Measurements from ENCODE around the gene GDPD5.

DNA sequence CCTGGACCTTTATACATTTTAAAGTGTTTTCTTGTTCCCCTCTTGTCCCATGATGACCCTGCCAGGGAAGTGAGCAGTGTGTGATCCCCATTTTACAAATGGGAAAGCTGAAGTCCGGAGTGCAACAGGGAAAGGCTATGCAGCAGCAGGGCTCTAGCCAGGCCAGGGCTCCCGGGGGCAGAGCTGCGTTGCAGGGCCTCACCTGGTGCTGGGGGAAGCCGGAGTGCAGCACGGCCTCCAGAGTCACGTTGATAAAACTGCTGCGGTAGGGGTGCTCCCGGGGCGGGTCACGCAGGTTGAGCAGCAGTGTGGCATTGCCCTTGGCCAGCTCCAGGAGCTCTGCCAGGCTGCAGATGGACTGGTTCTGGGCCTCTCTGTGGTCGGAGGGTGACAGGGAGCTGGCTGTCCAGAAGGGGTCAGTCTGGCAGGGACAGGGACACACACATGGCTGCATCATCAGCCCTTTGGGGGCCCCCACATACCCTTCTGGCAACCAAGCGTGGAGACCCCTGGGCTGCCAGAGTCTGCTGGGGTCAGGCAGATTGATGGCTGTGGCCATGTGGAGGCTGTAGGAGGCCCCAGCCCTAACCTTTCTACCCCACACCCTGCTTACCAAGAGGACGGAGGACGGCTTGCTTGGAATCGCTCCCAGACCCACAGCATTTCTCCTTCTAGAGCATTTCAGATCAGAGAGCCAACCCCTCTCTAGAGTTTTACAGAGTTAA lies 83.4 kb downstream of the GDPD5 start:
- TF ChIP-seq, protein P1, sequence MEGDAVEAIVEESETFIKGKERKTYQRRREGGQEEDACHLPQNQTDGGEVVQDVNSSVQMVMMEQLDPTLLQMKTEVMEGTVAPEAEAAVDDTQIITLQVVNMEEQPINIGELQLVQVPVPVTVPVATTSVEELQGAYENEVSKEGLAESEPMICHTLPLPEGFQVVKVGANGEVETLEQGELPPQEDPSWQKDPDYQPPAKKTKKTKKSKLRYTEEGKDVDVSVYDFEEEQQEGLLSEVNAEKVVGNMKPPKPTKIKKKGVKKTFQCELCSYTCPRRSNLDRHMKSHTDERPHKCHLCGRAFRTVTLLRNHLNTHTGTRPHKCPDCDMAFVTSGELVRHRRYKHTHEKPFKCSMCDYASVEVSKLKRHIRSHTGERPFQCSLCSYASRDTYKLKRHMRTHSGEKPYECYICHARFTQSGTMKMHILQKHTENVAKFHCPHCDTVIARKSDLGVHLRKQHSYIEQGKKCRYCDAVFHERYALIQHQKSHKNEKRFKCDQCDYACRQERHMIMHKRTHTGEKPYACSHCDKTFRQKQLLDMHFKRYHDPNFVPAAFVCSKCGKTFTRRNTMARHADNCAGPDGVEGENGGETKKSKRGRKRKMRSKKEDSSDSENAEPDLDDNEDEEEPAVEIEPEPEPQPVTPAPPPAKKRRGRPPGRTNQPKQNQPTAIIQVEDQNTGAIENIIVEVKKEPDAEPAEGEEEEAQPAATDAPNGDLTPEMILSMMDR (IDR thresholded peaks at IDR 0.05) = no peak
- TF ChIP-seq POLR2A (IDR thresholded peaks at IDR 0.05) = no peak

All from ovary (tissue), 3 donors.